ENCODE results near the gene UXS1.

UXS1 gene

GRCh38 chr2:106185475-106186184 is 8.5 kb downstream of the UXS1 start:
- no peak overlapping the region for H3K4me3 ChIP-seq (ENCODE audit: low read length)
- no peaks in the 10 kb centered on the region for H3K27me3 ChIP-seq (ENCODE audit: control insufficient read depth, insufficient read depth, low read length)
- peaks cover 19% of the 10 kb centered on the region for H3K4me1 ChIP-seq (ENCODE audit: control insufficient read depth, insufficient read depth, low read length)
- no peaks in the 10 kb centered on the region for H3K36me3 ChIP-seq (ENCODE audit: control insufficient read depth, insufficient read depth, low read length)
- no peaks in the 10 kb centered on the region for H3K9me3 ChIP-seq (ENCODE audit: control insufficient read depth, low read length)
- no peak overlapping the region for H3K9ac ChIP-seq (ENCODE audit: low read length)

- Histone ChIP-seq H3K27me3 (ENCODE audit: control insufficient read depth, insufficient read depth, low read length) (no peaks in the 10 kb centered on the region), H3K4me1 (ENCODE audit: control insufficient read depth, insufficient read depth, low read length) (peaks cover 19% of the 10 kb centered on the region), H3K9me3 (ENCODE audit: control insufficient read depth, low read length) (no peaks in the 10 kb centered on the region), H3K9ac (ENCODE audit: low read length) (no peak overlapping the region), H3K4me3 (ENCODE audit: low read length) (no peak overlapping the region), H3K36me3 (ENCODE audit: control insufficient read depth, insufficient read depth, low read length) (no peaks in the 10 kb centered on the region)
Measured at GRCh38 chr2:106184857-106185256, 9.2 kb downstream of the UXS1 start.

DNA sequence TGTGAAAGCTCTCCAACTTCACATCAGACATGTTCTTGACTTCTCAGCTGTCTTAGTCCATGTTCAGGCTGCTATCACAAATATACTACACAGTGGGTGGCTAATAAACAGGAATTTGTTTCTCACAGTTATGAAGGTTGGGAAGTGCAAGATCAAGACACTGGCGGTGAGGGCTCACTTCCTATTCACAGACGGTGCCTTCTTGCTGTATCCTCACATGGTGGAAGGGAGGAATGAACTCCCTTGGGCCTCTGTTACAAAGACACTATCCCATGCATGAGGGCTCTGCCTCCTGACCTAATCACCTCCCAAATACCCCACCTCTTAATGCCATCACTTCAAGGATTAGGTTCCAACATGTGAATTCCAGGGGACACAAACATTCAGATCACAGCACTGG is 9.7 kb downstream of the UXS1 start:
- Histone ChIP-seq H3K36me3 (ENCODE audit: control insufficient read depth, insufficient read depth, low read length) (no peaks in the 10 kb centered on the region), H3K27me3 (ENCODE audit: control insufficient read depth, insufficient read depth, low read length) (no peaks in the 10 kb centered on the region), H3K9ac (ENCODE audit: low read length) (no peak overlapping the region), H3K9me3 (ENCODE audit: control insufficient read depth, low read length) (no peaks in the 10 kb centered on the region), H3K4me1 (ENCODE audit: control insufficient read depth, insufficient read depth, low read length) (peaks cover 16% of the 10 kb centered on the region), H3K4me3 (ENCODE audit: low read length) (no peak overlapping the region)

DNA sequence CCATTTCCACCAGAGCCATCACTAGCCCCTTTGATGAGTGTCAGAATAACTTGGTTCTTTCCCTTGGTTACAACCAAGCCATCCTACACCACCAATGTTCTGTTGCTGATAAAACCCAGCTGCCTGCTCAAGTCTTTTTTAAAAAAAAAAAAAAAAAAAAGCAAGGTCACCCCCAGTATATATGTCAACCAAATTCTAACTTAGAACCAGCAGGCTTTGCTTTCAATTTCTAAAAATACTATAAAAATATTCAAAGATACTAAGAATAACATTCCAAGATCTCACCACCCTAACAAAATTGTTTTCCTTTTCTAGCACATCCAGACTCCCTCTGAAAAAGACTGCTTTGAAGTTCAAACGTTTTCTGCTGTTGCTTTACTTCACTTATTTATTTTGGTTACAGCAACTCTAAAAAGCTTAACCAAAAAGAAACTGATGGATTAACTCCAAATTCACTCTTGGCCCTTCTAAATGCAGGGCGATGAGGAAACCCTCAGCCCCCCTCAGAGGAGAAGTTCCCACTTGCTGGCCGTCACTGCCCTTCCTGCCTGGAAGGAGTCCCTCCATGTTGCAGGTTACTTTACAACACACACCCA is 10.9 kb downstream of the UXS1 start:
- Histone ChIP-seq H3K4me1 (ENCODE audit: control insufficient read depth, insufficient read depth, low read length) (peaks cover 18% of the 10 kb centered on the region), H3K4me3 (ENCODE audit: low read length) (no peak overlapping the region), H3K9ac (ENCODE audit: low read length) (no peak overlapping the region)

DNA sequence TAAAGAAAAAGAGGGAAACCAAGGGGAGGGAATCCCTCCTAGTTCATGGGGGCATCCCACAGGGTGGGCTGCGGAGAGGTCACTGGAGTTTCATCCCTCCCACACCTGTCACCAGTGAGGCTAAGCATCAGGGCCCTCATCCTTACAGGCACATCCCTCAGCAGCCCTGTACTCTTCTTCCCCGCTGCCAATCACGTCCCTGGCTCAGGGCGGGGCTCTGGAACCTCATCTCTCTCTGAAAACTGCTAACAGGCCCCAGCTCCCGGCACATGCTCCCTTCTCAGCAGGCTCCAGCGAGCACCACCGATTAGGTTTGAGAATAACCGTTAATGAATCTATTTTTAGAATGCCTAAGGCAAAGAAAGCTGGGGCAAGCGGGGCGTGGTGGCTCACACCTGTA is 13.0 kb downstream of the UXS1 start:
- Histone ChIP-seq H3K27me3 (ENCODE audit: control insufficient read depth, insufficient read depth, low read length) (no peaks in the 10 kb centered on the region), H3K36me3 (ENCODE audit: control insufficient read depth, insufficient read depth, low read length) (no peaks in the 10 kb centered on the region), H3K9ac (ENCODE audit: low read length) (no peak overlapping the region), H3K4me3 (ENCODE audit: low read length) (no peak overlapping the region), H3K4me1 (ENCODE audit: control insufficient read depth, insufficient read depth, low read length) (peaks cover 27% of the 10 kb centered on the region), H3K9me3 (ENCODE audit: control insufficient read depth, low read length) (no peaks in the 10 kb centered on the region)

More for the DNA sequence above, 10.9 kb downstream of the UXS1 start:
- Histone ChIP-seq H3K9me3 (ENCODE audit: control insufficient read depth, low read length) (no peaks in the 10 kb centered on the region), H3K36me3 (ENCODE audit: control insufficient read depth, insufficient read depth, low read length) (no peaks in the 10 kb centered on the region), H3K27me3 (ENCODE audit: control insufficient read depth, insufficient read depth, low read length) (no peaks in the 10 kb centered on the region)

GRCh38 chr2:106180602-106181001 is 13.5 kb downstream of the UXS1 start:
- Histone ChIP-seq H3K27me3 (ENCODE audit: control insufficient read depth, insufficient read depth, low read length) (no peaks in the 10 kb centered on the region), H3K9ac (ENCODE audit: low read length) (no peak overlapping the region), H3K4me1 (ENCODE audit: control insufficient read depth, insufficient read depth, low read length) (peaks cover 32% of the 10 kb centered on the region), H3K36me3 (ENCODE audit: control insufficient read depth, insufficient read depth, low read length) (no peaks in the 10 kb centered on the region), H3K4me3 (ENCODE audit: low read length) (no peak overlapping the region), H3K9me3 (ENCODE audit: control insufficient read depth, low read length) (no peaks in the 10 kb centered on the region)

DNA sequence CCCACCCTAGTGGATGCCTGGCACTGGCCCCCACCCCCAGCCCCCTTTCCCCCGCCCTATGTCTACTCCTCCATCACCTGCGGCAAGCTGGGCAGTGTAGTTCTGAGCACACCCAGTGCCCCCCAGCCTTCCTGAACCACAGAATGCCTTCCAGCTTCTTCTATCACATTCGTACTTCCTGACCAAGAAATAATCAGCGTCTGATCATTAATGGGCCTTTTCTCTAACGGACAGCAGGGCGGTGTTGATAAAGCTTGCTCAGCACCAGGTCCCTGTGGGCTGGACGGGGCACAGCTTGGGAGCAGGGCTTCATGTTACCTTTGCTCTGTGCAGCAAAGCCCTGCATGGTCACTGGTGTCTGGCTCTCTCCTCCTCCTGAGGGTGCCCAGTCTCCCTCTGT is 15.4 kb downstream of the UXS1 start:
- Histone ChIP-seq H3K4me1 (ENCODE audit: control insufficient read depth, insufficient read depth, low read length) (peaks cover 32% of the 10 kb centered on the region), H3K36me3 (ENCODE audit: control insufficient read depth, insufficient read depth, low read length) (no peaks in the 10 kb centered on the region), H3K9me3 (ENCODE audit: control insufficient read depth, low read length) (no peaks in the 10 kb centered on the region), H3K4me3 (ENCODE audit: low read length) (no peak overlapping the region), H3K27me3 (ENCODE audit: control insufficient read depth, insufficient read depth, low read length) (no peaks in the 10 kb centered on the region), H3K9ac (ENCODE audit: low read length) (no peak overlapping the region)

DNA sequence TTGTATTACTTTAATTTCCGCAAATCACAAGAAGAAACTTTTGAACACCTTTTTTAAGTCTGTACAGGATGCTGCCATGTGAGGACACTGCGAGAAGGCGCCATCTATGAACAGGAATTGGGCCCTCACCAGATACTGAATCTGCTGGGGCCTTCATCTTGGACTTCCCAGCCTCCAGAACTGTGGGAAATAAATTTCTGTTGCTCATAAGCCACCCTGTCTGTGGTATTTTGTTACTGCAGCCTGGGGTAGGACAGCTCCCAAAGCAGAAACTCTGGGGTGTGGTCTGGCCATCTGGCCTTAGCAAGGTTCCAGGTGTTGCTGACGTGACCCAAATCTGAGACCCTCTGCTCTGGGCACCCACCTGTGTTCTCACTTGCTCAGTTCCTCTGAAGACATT is 16.5 kb downstream of the UXS1 start:
- no peak overlapping the region for H3K4me3 ChIP-seq (ENCODE audit: low read length)
- H3K9ac ChIP-seq (ENCODE audit: low read length) = no peak overlapping the region
- no peaks in the 10 kb centered on the region for H3K36me3 ChIP-seq (ENCODE audit: control insufficient read depth, insufficient read depth, low read length)
- no peaks in the 10 kb centered on the region for H3K27me3 ChIP-seq (ENCODE audit: control insufficient read depth, insufficient read depth, low read length)
- H3K9me3 ChIP-seq (ENCODE audit: control insufficient read depth, low read length) = no peaks in the 10 kb centered on the region
- peaks cover 32% of the 10 kb centered on the region for H3K4me1 ChIP-seq (ENCODE audit: control insufficient read depth, insufficient read depth, low read length)

GRCh38 chr2:106176446-106177099 is 17.5 kb downstream of the UXS1 start:
- H3K9me3 ChIP-seq (ENCODE audit: control insufficient read depth, low read length) = no peaks in the 10 kb centered on the region
- no peaks in the 10 kb centered on the region for H3K27me3 ChIP-seq (ENCODE audit: control insufficient read depth, insufficient read depth, low read length)
- peaks cover 32% of the 10 kb centered on the region for H3K4me1 ChIP-seq (ENCODE audit: control insufficient read depth, insufficient read depth, low read length)
- H3K9ac ChIP-seq (ENCODE audit: low read length) = no peak overlapping the region
- H3K4me3 ChIP-seq (ENCODE audit: low read length) = no peak overlapping the region
- H3K36me3 ChIP-seq (ENCODE audit: control insufficient read depth, insufficient read depth, low read length) = no peaks in the 10 kb centered on the region

- Histone ChIP-seq H3K9ac (ENCODE audit: low read length) (no peak overlapping the region), H3K9me3 (ENCODE audit: control insufficient read depth, low read length) (no peaks in the 10 kb centered on the region), H3K4me1 (ENCODE audit: control insufficient read depth, insufficient read depth, low read length) (peaks cover 22% of the 10 kb centered on the region), H3K27me3 (ENCODE audit: control insufficient read depth, insufficient read depth, low read length) (no peaks in the 10 kb centered on the region), H3K36me3 (ENCODE audit: control insufficient read depth, insufficient read depth, low read length) (no peaks in the 10 kb centered on the region), H3K4me3 (ENCODE audit: low read length) (no peak overlapping the region)
Measured at GRCh38 chr2:106175086-106175850, 18.8 kb downstream of the UXS1 start.

- no peak overlapping the region for H3K9ac ChIP-seq (ENCODE audit: low read length)
- H3K4me1 ChIP-seq (ENCODE audit: control insufficient read depth, insufficient read depth, low read length) = peaks cover 18% of the 10 kb centered on the region
- no peaks in the 10 kb centered on the region for H3K36me3 ChIP-seq (ENCODE audit: control insufficient read depth, insufficient read depth, low read length)
- H3K27me3 ChIP-seq (ENCODE audit: control insufficient read depth, insufficient read depth, low read length) = no peaks in the 10 kb centered on the region
- no peak overlapping the region for H3K4me3 ChIP-seq (ENCODE audit: low read length)
- no peaks in the 10 kb centered on the region for H3K9me3 ChIP-seq (ENCODE audit: control insufficient read depth, low read length)
Measured at GRCh38 chr2:106174056-106174455, 20.0 kb downstream of the UXS1 start.

GRCh38 chr2:106172649-106173048 is 21.5 kb downstream of the UXS1 start:
- peaks cover 14% of the 10 kb centered on the region for H3K4me1 ChIP-seq (ENCODE audit: control insufficient read depth, insufficient read depth, low read length)

More at GRCh38 chr2:106172649-106173048, 21.5 kb downstream of the UXS1 start:
- H3K9me3 ChIP-seq (ENCODE audit: control insufficient read depth, low read length) = no peaks in the 10 kb centered on the region
- H3K27me3 ChIP-seq (ENCODE audit: control insufficient read depth, insufficient read depth, low read length) = no peaks in the 10 kb centered on the region
- no peaks in the 10 kb centered on the region for H3K36me3 ChIP-seq (ENCODE audit: control insufficient read depth, insufficient read depth, low read length)
- H3K9ac ChIP-seq (ENCODE audit: low read length) = no peak overlapping the region
- no peak overlapping the region for H3K4me3 ChIP-seq (ENCODE audit: low read length)

Data from mucosa of stomach (tissue), 1 donor.